A549 (cell line): ENCODE measurements around the gene NXPH3. TPM values are rescaled to one million over a fixed set of nuclear protein-coding genes. Genes with fewer than 3 reads are reported as not detected.
A peak's percentile ranks its signal among the peaks of the same experiment; 100 is the strongest.

Experiments used
- ATAC-seq, 2 experiments: fragments of 200-7000 bp in 1 of 2; fragments of >200 bp in 1 of 2; cut with Nextera tagmentation in 1 of 2; cut with Tn5 transposase in 1 of 2; 3 replicates each; pipeline versions ENCODE4 v1.8.0 to v1.9.1; 2018 to 2020; ENCODE audit warnings: mild to moderate bottlenecking in 1 of 2, moderate library complexity in 1 of 2
- CTCF ChIA-PET: fragments of 300-600 bp; sonication (Branson Sonifier 250); formaldehyde crosslinking; extraction: SDS; loops from one replicate; lab custom pipeline; 2021; ENCODE audit warnings: antibody characterized with exemption, inconsistent platforms; lab: Yijun Ruan, JAX
- POLR2A ChIA-PET: fragments of 350-600 bp; formaldehyde crosslinking; extraction: SDS; loops from one replicate; lab custom pipeline; 2021; ENCODE audit warnings: antibody characterized with exemption, inconsistent platforms; lab: Yijun Ruan, JAX
- DNase-seq, 2 experiments: peaks; one replicate each; pipeline versions ENCODE4 v3.0.0 to v3.0.0-alpha.2; 2011 to 2016; ENCODE audit warnings: low read depth in 1 of 2, low spot score in 1 of 2
- FAIRE-seq: peaks from 2 replicates; lab custom pipeline; 2011; peaks lifted over from hg19 to GRCh38; lab: Jason Lieb, UNC
- H3K27ac ChIP-seq, 2 experiments: fragments of >200 bp; sonication (Bioruptor Twin); formaldehyde crosslinking; 3 replicates each; pipeline ENCODE4 v1.5.1; 2016 to 2017
- H3K4me1 ChIP-seq: fragments of >200 bp; sonication (Bioruptor Twin); formaldehyde crosslinking; 3 replicates; pipeline ENCODE4 v1.6.1; 2016
- H3K4me2 ChIP-seq: fragments of >200 bp; sonication (Bioruptor Twin); formaldehyde crosslinking; 3 replicates; pipeline ENCODE4 v1.6.1; 2016
- H3K4me3 ChIP-seq: fragments of >200 bp; sonication (Bioruptor Twin); formaldehyde crosslinking; 3 replicates; pipeline ENCODE4 v1.5.1; 2016
- H3K9me3 ChIP-seq: fragments of >200 bp; sonication (Bioruptor Twin); formaldehyde crosslinking; 3 replicates; pipeline ENCODE4 v1.6.1; 2016
- CBX8 ChIP-seq: fragments of 200-600 bp; sonication (generic); IDR thresholded peaks from 2 replicates; pipeline ENCODE4 v1.6.1; 2016
- CEBPB ChIP-seq, 2 experiments: fragments of >200 bp in 1 of 2; sonication (Bioruptor Twin) in 1 of 2; formaldehyde crosslinking in 1 of 2; IDR thresholded peaks; 2 replicates each; pipeline ENCODE4 v1.6.1; 2012 to 2016
- CHD4 ChIP-seq: fragments of 200-600 bp; sonication (generic); IDR thresholded peaks from 2 replicates; pipeline ENCODE4 v1.6.1; 2016; ENCODE audit warnings: antibody characterized with exemption, mild to moderate bottlenecking, borderline replicate concordance
- ESRRA ChIP-seq: fragments of 150-350 bp; IDR thresholded peaks from 2 replicates; pipeline ENCODE4 v1.6.1; 2014; ENCODE audit warnings: mild to moderate bottlenecking, low read length, borderline replicate concordance
- FOXS1 ChIP-seq: fragments of 250-450 bp; sonication (Bioruptor Pico); IDR thresholded peaks from 2 replicates; pipeline ENCODE4 v1.5.0; 2020; ENCODE audit warnings: mild to moderate bottlenecking, moderate library complexity
- HEYL ChIP-seq: fragments of 250-450 bp; sonication (Bioruptor Pico); IDR thresholded peaks from 2 replicates; pipeline ENCODE4 v1.8.0; 2021; ENCODE audit warnings: mild to moderate bottlenecking, moderate library complexity
- HOXA7 ChIP-seq: fragments of 250-450 bp; sonication (Bioruptor Pico); IDR thresholded peaks from 2 replicates; pipeline ENCODE4 v1.5.0; 2020; ENCODE audit warnings: mild to moderate bottlenecking, moderate library complexity
- JUN ChIP-seq, 2 experiments: fragments of >200 bp; sonication (Bioruptor Twin); formaldehyde crosslinking; IDR thresholded peaks; 2 replicates in 1 of 2; 3 replicates in 1 of 2; pipeline ENCODE4 v1.6.1; 2016 to 2017
- JUNB ChIP-seq: fragments of >200 bp; sonication (Bioruptor Twin); formaldehyde crosslinking; IDR thresholded peaks from 2 replicates; pipeline ENCODE4 v1.6.1; 2016
- MAZ ChIP-seq: fragments of 150-350 bp; IDR thresholded peaks from 2 replicates; pipeline ENCODE4 v1.6.1; 2014; ENCODE audit warnings: antibody characterized with exemption, low read depth, low read length, borderline replicate concordance
- MYC ChIP-seq: IDR thresholded peaks from 2 replicates; pipeline ENCODE4 v1.6.1; 2012; ENCODE audit warnings: mild to moderate bottlenecking, inconsistent platforms, low read length, improper control_type of control experiment, borderline replicate concordance
- NR3C1 ChIP-seq: fragments of >200 bp; sonication (Bioruptor Twin); formaldehyde crosslinking; IDR thresholded peaks from 3 replicates; pipeline ENCODE4 v1.6.1; 2017
- POLR2AphosphoS2 ChIP-seq: conservative IDR thresholded peaks from 2 replicates; pipeline ENCODE4 v1.6.1; 2012; ENCODE audit warnings: low read length, improper control_type of control experiment, inconsistent platforms
- RAD21 ChIP-seq, 2 experiments: fragments of >200 bp in 1 of 2; sonication (Bioruptor Twin) in 1 of 2; formaldehyde crosslinking in 1 of 2; IDR thresholded peaks in 1 of 2; conservative IDR thresholded peaks in 1 of 2; 2 replicates in 1 of 2; 3 replicates in 1 of 2; pipeline ENCODE4 v1.6.1; 2012 to 2018; ENCODE audit warnings: inconsistent platforms in 1 of 2
- RARB ChIP-seq: fragments of 250-450 bp; sonication (Bioruptor Pico); IDR thresholded peaks from 2 replicates; pipeline ENCODE4 v1.8.0; 2021; ENCODE audit warnings: mild to moderate bottlenecking, moderate library complexity
- RFX5 ChIP-seq: fragments of 450-650 bp; IDR thresholded peaks from 2 replicates; pipeline ENCODE4 v1.7.1; 2014; ENCODE audit warnings: antibody characterized with exemption, mild to moderate bottlenecking, moderate library complexity
- SMC3 ChIP-seq: fragments of >200 bp; sonication (Bioruptor Twin); formaldehyde crosslinking; IDR thresholded peaks from 3 replicates; pipeline ENCODE4 v1.6.1; 2018; ENCODE audit warnings: inconsistent platforms
- ZSCAN20 ChIP-seq: fragments of 250-450 bp; sonication (Bioruptor Pico); IDR thresholded peaks from 2 replicates; pipeline ENCODE4 v1.8.0; 2022; ENCODE audit warnings: mild to moderate bottlenecking, moderate library complexity
- WGBS: methylation state at CpG from one replicate; pipeline ENCODE4 v1.1.6; 2017; ENCODE audit errors: missing lambda C conversion rate; 5-methylcytosine and 5-hydroxymethylcytosine counted together
- polyA plus RNA-seq, 4 experiments: library from polyadenylated mRNA; depleted of rRNA in 3 of 4; stranded (reverse); fragments of >200 nt; fragmentation: RNase III in 1 of 4; extraction: RNeasy Plus Mini Kit Qiagen cat#74134 plus additional on column Dnase treatment in 1 of 4; gene quantifications; 2 replicates in 3 of 4; 3 replicates in 1 of 4; pipeline ENCODE4 v1.2.3, GENCODE V29; 2011 to 2017
- TF ChIP-seq, protein P1 (sequence below): IDR thresholded peaks from 2 replicates; pipeline ENCODE4 v1.6.1; 2012
- TF ChIP-seq, protein P2 (sequence below): fragments of 150-350 bp; IDR thresholded peaks from 2 replicates; pipeline ENCODE4 v1.6.1; 2014; ENCODE audit warnings: low read depth, mild to moderate bottlenecking, low read length
- TF ChIP-seq, protein P3 (sequence below): IDR thresholded peaks from 2 replicates; pipeline ENCODE4 v1.6.1; 2012
- TF ChIP-seq, protein P4 (sequence below): fragments of >200 bp; sonication (Bioruptor Twin); formaldehyde crosslinking; IDR thresholded peaks from 3 replicates; pipeline ENCODE4 v1.5.1; 2016

The NXPH3 gene
- polyA plus RNA-seq, 2 of the 4 experiments (the other 2 are of a cell fraction), result 0.12 to 0.30 TPM

DNA sequence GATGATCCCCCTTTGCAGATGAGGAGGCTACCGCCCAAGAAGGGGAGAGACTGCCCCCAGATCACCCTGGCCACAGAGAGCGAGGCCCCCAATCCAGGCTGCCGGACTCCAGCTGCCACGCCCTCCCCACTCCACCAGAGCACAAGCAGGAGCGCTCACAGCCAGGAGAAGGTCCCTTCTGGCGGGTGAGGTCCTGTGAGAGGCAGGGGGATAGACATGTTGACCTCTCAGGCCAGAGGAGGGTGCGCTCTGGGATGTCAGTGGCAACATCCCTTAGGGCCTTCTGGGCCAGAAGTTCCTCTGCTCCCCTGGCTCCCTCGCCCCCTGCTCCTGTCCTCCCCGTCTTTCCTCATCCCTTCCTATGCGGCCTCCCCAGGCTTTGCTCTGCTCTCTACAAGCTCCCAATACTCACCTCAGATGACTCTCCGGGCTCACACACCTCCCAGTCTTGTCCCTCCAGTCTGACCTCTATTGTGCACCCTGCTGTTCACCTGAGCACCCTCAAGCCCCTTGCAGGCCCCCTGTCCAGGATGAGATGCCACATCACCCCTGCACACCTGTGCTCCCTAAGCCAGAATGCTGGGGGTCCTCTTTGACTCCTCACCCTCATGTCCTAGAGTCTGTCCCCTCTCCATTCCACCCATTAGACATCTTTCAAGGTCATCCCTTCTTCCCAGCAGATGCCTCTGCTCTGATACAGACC is 5.0 kb upstream of the NXPH3 start:
- peak; percentile 11 to 16 for ATAC-seq
- TF ChIP-seq, protein P1, sequence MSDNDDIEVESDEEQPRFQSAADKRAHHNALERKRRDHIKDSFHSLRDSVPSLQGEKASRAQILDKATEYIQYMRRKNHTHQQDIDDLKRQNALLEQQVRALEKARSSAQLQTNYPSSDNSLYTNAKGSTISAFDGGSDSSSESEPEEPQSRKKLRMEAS, result no peak
- TF ChIP-seq HEYL (CRISPR knock-in tag) (no peak), JUNB (no peak), RAD21 (conservative IDR thresholded peaks at IDR 0.05 in 1 of 2, IDR thresholded peaks at IDR 0.05 in 1 of 2) (no peak), CHD4 (no peak)
- TF ChIP-seq, protein P2, sequence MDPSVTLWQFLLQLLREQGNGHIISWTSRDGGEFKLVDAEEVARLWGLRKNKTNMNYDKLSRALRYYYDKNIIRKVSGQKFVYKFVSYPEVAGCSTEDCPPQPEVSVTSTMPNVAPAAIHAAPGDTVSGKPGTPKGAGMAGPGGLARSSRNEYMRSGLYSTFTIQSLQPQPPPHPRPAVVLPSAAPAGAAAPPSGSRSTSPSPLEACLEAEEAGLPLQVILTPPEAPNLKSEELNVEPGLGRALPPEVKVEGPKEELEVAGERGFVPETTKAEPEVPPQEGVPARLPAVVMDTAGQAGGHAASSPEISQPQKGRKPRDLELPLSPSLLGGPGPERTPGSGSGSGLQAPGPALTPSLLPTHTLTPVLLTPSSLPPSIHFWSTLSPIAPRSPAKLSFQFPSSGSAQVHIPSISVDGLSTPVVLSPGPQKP, result no peak
- H3K9me3 ChIP-seq, result no peaks in the 10 kb centered on the region
- no peak overlapping the region for H3K27ac ChIP-seq
- H3K4me3 ChIP-seq, result no peak overlapping the region
- peak overlapping the region; percentile 59 for H3K4me2 ChIP-seq
- ChIA-PET POLR2A (interaction anchor here (0.7 to 1.9 kb wide), 5 partner anchors 118 to 217 kb away, joined by 3 to 5 read pairs (median 4); partner anchors contain the start of genes KAT7 and SLC35B1), CTCF (interaction anchor here (0.5 to 40.8 kb wide), 80 partner anchors 10 to 878 kb away, joined by 3 to 2008 read pairs (median 4); partner anchors contain the start of genes DLX3, KAT7, PHB1 and SLC35B1)
- peaks cover 4% of the 10 kb centered on the region; the same call in 1 of the 3 replicates for H3K4me1 ChIP-seq
- WGBS, result 30% methylated on average over 11 of the region's 11 CpGs
- FAIRE-seq, result no peak
- DNase-seq, result no peak

DNA sequence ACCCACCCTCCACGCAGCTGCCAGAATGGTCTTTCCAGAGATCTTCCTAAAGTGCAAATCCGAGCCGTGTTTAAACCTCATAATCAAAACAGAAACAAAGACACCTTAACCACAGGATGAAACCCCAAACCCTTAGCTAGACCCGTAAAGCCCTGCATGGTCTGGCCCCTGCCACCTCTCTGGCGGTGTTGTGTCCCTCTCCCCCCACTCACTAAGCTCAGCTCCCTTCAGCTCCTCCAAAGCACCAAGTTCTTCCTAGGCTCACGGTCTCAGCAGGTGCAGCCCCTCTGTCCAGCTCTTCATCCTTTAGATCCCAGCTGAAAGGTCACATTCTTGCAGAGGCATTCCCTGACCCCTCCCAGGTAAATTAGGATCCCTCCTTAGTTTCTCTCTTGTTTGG is 4.4 kb upstream of the NXPH3 start:
- 35% methylated on average over 6 of the region's 6 CpGs for WGBS
- H3K4me3 ChIP-seq, result no peak overlapping the region
- DNase-seq, result no peak
- ChIA-PET POLR2A (interaction anchor here (0.7 to 1.9 kb wide), 3 partner anchors 117 to 217 kb away, joined by 3 to 5 read pairs (median 4); partner anchors contain the start of gene KAT7), CTCF (interaction anchor here (1.0 to 40.8 kb wide), 22 partner anchors 10 to 426 kb away, joined by 3 to 2008 read pairs (median 10); partner anchors contain the start of genes DLX3, PHB1 and SLC35B1)
- ATAC-seq, result no peak
- H3K4me1 ChIP-seq, result peaks cover 4% of the 10 kb centered on the region; the same call in 1 of the 3 replicates
- H3K27ac ChIP-seq, result no peak overlapping the region
- H3K9me3 ChIP-seq, result no peaks in the 10 kb centered on the region
- H3K4me2 ChIP-seq, result no peak overlapping the region
- TF ChIP-seq JUN (IDR thresholded peaks at IDR 0.05) (no peak), MYC (no peak), CBX8 (no peak), MAZ (no peak), RFX5 (no peak), RAD21 (conservative IDR thresholded peaks at IDR 0.05 in 1 of 2, IDR thresholded peaks at IDR 0.05 in 1 of 2) (no peak), CEBPB (IDR thresholded peaks at IDR 0.05) (no peak), ZSCAN20 (CRISPR knock-in tag) (no peak), NR3C1 (no peak), HOXA7 (CRISPR knock-in tag) (no peak), POLR2AphosphoS2 (no peak), SMC3 (no peak), FOXS1 (no peak), HEYL (CRISPR knock-in tag) (no peak), RARB (CRISPR knock-in tag) (no peak), ESRRA (no peak)
- TF ChIP-seq, protein P3, sequence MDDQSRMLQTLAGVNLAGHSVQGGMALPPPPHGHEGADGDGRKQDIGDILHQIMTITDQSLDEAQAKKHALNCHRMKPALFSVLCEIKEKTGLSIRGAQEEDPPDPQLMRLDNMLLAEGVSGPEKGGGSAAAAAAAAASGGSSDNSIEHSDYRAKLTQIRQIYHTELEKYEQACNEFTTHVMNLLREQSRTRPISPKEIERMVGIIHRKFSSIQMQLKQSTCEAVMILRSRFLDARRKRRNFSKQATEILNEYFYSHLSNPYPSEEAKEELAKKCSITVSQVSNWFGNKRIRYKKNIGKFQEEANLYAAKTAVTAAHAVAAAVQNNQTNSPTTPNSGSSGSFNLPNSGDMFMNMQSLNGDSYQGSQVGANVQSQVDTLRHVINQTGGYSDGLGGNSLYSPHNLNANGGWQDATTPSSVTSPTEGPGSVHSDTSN, result no peak
- TF ChIP-seq, protein P4, sequence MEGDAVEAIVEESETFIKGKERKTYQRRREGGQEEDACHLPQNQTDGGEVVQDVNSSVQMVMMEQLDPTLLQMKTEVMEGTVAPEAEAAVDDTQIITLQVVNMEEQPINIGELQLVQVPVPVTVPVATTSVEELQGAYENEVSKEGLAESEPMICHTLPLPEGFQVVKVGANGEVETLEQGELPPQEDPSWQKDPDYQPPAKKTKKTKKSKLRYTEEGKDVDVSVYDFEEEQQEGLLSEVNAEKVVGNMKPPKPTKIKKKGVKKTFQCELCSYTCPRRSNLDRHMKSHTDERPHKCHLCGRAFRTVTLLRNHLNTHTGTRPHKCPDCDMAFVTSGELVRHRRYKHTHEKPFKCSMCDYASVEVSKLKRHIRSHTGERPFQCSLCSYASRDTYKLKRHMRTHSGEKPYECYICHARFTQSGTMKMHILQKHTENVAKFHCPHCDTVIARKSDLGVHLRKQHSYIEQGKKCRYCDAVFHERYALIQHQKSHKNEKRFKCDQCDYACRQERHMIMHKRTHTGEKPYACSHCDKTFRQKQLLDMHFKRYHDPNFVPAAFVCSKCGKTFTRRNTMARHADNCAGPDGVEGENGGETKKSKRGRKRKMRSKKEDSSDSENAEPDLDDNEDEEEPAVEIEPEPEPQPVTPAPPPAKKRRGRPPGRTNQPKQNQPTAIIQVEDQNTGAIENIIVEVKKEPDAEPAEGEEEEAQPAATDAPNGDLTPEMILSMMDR, result no peak
- no peak for FAIRE-seq
